GM21360 (cell line): ENCODE measurements around the gene HDDC3.
"Not testable (repeated sequence)": the region's sequence is repeated elsewhere in the genome, so short reads cannot be mapped to it uniquely, and the experiment has no call there.

Source experiments
- ATAC-seq: cut with Tn5 transposase; IDR thresholded peaks from one replicate; pipeline ENCODE4 v1.9.1; 2021; ENCODE audit warnings: mild to moderate bottlenecking, moderate library complexity; ENCODE audit not compliant: unreplicated experiment

HDDC3 gene

GRCh38 chr15:90911906-90912769, 20.2 kb downstream of the HDDC3 start:
- ATAC-seq: no peak

DNA sequence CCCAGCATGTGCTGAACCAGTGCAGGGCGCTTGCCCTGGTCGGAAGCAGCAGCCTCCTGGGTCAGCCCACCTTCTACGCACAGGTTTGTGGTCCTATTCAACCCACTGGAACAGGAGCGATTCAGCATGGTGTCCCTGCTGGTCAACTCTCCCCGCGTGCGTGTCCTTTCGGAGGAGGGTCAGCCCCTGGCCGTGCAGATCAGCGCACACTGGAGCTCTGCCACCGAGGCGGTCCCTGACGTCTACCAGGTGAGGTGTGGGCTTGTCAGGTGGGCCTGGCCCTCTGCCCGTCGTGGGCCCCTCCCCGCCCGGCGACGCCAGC, 21.1 kb downstream of the HDDC3 start:
- no peak for ATAC-seq

DNA sequence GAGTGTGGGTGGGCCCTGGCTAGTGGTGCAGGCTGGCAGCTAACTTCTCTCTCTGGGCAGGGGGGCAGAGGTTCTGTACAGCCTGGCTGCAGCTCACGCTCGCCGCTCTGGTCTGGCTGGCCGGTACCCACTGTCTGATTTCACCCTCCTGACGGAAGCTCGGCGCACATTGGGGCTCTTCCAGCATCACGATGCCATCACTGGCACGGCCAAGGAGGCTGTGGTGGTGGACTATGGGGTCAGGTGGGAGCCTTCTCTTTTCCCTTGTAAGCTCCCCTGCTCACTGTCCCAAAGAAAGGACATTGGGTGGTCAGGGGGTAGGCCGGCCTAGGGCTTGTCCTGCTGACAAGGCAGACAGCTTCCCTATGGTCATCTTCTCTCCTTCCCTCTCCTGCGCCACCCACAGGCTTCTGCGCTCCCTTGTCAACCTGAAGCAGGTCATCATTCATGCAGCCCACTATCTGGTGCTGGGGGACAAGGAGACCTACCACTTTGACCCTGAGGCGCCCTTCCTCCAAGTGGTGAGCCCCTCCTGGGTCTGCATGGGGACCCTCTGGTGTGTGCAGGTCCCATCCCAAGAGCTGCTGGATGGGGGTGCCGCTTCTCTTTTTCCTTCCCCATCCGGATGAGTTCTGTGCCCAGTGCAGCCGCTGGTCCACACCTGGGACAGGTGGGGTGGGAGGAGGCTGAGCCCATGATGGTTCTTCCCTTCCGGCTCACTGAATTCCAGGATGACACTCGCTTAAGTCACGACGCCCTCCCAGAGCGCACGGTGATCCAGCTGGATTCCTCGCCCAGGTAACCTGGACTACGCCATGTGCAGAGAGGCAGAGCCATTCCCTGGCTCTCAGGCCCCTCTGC, 21.7 kb downstream of the HDDC3 start:
- ATAC-seq: no peak

GRCh38 chr15:90909976-90910375, 22.4 kb downstream of the HDDC3 start:
- no peak for ATAC-seq

- not testable (repeated sequence) for ATAC-seq
These were observed 22.9 kb downstream of the HDDC3 start for GRCh38 chr15:90909449-90909848.

DNA sequence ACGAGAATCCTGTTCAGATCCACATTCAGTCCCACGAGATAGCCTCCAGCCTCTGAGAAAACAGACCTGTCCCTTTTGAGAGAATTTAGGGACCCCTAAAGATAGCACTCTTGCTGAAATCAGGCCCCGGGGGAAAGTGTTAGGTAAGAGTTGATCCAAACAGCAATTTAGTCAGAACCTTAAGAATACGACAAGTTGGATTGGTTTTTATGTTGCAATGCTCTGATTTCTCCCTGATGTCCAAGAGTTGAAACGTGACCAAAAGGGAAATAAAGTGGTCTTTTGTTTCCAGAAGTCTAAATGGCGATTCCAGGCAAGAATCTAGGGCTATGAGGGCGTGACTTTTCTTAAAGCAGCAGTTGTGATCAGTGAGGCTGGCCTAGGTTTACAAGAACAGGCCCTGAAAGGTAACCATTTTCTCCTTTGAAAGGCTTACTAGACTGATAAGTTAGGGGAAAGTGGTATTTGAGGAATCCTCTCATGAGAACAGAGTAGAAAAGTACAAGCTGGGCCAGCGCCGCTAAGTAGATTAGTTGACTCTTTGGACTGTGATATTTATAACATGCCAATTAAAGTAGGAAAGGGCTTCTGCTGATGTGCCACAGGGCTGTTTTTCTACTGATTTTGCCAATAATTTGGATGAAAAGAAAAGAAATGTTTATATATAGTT, 24.4 kb downstream of the HDDC3 start:
- ATAC-seq: no peak

- ATAC-seq: no peak
These were observed 25.2 kb downstream of the HDDC3 start for GRCh38 chr15:90907051-90907660.

DNA sequence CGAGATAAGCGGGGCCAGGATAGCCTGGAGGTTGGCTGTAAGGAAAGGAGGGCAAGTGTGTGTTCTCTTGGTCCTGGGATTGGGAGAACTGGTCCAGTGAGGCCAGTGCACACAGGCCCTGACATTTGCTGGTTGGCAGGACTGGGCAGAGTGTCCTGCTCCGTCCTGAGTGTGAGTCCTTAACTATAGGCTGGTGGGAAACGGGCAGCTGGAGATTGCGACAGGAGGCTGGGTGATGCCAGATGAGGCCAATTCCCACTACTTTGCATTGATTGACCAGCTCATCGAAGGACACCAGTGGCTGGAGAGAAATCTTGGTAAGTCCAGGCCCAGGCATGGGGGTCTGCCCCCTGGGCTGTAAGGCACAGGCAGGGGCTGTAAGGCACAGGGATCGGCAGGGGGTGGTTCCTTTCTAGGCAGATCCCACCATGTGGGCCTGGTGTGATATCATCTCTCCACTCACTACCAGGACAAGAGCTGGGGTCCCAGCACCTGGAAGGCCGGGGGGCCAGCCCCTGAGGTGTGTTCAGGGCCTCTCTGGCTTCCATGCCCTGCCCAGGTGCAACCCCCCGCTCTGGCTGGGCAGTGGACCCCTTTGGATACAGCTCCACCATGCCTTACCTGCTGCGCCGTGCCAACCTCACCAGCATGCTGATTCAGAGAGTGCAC, 26.0 kb downstream of the HDDC3 start:
- no peak for ATAC-seq

- ATAC-seq: no peak
These were observed 26.8 kb downstream of the HDDC3 start for GRCh38 chr15:90905306-90906180.

DNA sequence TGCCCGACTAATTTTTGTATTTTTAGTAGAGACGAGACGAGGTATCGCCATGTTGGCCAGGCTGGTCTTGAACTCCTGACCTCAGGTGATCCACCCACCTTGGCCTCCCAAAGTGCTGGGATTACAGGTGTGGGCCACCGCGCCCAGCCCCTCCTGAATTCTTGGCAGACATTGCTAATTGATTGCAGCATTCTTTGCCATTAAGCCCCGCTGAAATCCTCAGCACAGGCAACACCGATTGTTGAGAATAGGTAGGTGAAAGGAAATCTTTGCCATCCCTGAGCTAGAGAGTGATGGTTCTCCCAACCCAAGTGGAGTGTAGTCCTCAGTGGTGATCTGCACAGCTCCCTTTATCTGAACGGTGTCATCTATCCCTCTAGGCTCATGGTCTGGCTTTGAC, 27.6 kb downstream of the HDDC3 start:
- no peak for ATAC-seq

DNA sequence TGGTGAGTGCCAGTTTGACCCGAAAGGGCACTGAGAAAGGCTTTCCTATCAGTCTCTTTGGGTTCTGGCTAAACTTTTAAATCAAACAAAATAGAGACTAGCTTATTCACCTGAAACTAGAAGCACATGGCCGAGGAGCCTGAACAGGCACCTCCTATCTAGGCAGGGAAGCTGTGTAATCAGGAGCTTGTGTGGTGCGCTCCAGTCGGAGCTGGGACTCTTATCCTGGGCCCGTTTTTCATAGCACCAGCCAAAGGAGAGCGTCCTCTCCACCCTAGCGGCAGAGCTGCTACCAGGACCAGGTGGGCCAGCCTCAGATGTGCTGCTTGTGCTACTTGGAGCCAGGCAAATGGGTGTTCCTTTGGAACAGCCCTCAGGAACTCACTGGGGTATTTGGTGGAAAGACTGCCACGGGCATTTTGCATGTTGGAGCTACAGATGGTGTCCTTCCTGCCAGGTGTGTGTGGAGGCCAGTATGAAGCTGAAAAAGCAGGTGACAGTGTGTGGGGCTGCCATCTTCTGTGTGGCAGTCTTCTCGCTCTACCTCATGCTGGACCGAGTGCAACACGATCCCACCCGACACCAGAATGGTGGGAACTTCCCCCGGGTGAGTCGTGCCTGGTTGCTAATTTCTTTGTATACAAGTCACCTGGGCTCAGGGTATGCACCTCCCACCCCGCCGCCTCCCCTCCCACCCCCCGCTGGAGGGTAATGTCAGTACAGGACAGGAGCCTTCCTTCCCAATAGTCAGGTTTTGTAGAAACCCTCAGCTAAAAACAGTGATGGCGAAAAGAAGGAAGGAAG, 28.4 kb downstream of the HDDC3 start:
- ATAC-seq: no peak

DNA sequence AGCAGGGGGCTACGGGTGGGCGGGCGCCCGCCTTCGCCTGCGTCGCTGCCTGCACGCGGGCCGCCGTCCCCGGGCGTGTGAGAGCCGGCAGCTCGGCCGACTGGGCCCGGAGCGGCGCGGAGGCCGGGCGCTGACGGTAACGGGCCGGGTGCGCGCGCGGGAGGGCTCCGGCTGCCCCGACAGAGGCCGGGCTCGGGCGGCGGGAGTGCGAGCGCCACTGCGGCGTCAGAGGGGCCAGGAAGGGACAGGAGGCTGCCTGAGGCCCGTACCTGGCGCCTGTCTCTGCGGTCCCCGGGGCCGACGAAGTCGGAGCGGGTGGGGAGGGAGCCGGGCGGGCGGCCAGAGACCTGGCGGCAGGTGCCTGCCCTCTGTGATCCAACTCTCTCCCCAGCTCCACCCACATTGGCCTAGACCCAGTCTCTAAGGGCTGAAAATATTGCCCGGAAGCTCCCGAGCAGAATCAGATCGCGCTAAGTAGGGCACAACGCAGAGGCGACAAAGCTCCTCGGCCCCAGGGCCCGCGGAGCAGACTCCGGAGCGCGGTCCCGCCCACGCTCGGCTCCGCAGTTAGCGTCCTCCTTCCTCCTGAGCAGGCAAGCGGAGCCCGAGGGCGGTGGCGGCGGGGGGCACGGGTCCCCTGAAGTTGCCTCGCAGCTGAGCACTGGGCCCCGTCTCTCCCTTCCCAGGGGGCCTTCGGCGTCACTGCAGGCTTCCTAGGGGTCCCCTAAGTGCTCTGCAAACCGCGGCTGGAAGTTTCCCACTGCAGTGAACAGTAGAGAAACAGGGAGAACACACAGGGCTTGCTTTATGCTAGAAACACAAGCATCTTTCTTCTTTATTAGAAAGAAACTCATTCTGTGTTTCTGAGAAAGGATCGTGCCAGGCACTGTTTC, 29.3 kb downstream of the HDDC3 start, which contains the start of gene MAN2A2:
Gene MAN2A2, plus strand, starts transcription at position 463 of the 893 bp plus-strand sequence. CDS start 906 bp downstream, outside the sequence.
- peak; percentile 61 for ATAC-seq

- ATAC-seq: peak; percentile 58
These were observed 30.1 kb downstream of the HDDC3 start for GRCh38 chr15:90902040-90902839.

DNA sequence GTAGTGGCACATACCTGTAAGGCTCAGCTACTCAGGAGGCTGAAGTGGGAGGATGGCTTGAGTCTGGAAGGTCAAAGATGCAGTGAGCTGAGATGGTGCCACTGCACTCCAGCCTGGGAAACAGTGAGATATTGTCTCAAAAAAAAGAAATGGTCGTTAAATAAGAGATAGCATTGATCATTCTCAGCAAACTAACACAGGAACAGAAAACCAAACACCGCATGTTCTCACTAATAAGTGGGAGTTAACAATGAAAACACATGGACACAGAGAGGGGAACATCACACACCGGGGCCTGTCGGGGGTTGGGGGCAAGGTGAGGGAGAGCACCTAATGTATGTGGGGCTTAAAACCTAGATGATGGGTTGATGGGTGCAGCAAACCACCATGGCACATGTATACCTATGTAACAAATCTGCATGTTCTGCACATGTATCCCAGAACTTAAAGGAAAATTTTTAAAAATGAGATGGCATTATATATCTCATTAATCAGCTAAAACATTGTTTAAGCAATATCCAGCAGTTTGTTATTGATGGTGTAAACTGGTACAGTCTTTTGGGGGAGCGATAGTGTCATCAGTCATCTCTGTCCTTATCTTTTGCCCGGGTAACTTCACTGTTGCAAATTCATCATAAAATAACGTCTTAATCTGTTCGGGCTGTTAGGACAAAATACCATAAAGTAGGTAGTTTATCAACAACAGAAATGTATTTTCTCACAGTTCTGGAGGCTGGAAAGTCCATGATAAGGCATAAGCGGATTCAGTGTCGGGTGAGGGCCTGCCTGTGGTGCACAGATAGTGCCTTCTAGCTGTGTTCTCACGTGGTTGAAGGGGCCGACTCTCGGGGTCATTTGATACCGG, 30.9 kb downstream of the HDDC3 start:
- no peak for ATAC-seq

DNA sequence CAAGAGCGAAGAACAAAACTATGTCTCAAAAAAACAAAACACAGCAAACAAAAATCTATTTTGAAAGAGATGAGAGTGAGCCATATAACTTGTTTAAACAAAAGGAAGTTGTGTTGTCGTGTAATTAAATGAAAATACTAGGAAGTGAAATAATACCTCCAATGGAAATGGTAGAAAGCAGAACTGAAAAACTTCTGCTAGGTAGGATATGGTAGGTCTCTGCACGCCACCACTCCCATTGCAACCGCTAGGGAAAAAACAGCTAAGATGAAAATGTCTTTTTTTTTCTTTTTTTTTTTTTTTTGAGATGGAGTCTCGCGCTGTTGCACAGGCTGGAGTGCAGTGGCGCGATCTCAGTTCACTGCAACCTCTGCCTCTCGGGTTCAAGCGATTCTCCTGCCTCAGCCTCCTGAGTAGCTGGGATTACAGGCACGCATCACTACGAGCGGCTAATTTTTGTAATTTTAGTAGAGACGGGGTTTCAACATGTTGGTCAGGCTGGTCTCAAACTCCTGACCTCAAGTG, 35.2 kb downstream of the HDDC3 start:
- ATAC-seq: peak; percentile 72
